NCI-H345 (cell line): Measurements from ENCODE around the gene KCNQ1.

ENCODE experiments used
- DNase-seq: peaks from one replicate; lab custom pipeline; 2025; lab: John Stamatoyannopoulos, UW

Gene KCNQ1

DNA sequence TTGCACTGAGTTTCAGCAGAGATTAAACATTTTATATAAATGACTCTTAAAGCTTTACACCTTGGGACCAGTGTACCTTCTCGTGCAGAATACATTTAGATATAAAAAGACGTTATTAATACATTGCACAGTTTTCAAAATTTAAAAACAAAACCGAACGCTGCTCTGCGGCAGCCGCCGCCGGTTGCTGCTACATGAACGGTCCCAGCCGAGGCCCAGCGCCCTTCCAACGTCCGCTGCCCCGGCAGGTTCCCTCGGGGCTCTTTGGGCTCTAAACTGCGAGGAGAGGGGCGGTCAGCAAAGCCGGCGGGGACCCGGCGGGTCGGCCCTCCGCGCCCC lies 438.8 kb downstream of the KCNQ1 start:
- no peak for DNase-seq

DNA sequence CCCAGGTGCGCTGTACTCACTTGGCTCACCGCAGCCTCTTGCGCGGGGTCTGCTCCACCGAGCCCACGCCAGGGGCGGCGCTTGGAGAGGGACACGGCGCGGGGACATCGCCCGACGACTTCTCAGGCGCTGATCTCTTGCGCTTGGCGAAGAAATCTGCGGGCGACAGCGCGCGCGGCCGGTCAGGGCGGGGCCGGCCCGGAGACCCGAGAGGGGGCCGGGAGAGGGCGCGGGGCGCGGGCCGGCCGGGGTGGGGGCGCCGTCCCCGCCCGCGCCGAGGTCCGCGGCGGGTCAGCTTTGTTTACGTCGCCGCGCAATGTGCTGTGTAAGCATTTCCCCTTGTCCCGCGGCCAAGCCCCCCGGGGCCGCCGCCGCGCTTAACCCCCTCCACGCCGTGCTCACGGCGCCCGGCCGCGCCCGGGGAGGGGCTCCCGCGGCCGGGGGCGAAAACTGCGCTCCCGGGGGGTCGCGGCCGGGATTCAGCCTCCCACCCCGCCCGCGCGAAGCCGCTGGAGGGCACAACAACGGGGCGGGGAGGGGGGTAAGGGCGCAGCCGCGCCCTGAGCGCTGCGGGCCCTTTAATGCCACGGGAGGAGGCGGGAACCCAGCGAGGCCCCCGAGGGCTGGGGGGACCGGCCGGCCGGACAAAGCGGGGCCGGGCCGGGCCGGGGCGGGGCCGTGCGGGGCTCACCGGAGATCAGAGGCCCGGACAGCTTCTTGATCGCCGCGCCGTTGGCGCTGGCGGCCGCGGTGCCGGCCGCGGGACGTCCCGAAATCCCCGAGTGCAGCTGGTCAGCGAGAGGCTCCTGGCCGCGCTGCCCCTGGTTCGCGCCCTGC lies 439.4 kb downstream of the KCNQ1 start:
- no peak for DNase-seq

GRCh38 chr11:2885017-2885677 lies 440.3 kb downstream of the KCNQ1 start:
- DNase-seq: peak; percentile 52

GRCh38 chr11:2885678-2886081 lies 440.9 kb downstream of the KCNQ1 start, which contains the start of gene CDKN1C:
Gene CDKN1C, minus strand, starts transcription at chr11:2885775. Its CDS starts 319 bp downstream, at chr11:2885456.
- peak; percentile 87 for DNase-seq

GRCh38 chr11:2886191-2886894 lies 441.5 kb downstream of the KCNQ1 start:
- DNase-seq: no peak

GRCh38 chr11:2886936-2887335 lies 442.1 kb downstream of the KCNQ1 start:
- no peak for DNase-seq

GRCh38 chr11:2887515-2888195 lies 442.8 kb downstream of the KCNQ1 start:
- DNase-seq: no peak

DNA sequence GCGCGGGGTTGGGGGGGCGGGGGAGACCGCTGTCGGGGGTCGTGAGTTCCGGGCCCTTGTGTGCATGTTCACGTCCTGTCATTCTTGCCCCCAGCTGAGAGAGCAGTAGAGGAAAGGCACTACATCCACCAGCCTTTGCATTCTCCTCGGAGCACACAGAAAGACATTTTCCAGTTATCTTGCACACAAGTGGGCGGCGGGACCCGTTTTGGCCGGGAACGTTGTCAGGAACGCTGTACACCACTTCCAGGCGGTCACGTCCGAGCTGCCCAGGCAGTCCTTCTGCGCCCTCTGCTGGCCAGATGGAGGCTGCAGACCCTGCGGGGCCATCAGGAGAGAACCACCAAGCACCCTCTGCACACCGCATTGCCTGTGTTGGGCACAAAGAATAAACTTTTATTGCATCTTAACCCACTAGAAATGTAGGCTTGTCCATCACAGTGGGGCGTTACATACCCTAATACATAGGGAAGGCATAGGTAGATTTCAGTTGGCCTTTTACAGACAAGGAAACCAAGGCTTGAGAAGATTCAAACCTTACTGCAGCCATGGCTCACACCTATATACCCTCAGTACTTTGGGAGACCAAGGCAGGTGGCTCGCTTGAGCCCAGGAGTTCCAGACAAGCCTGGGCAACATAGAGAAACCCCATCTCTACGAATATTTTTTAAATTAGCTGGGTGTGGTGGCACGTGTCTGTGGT lies 443.6 kb downstream of the KCNQ1 start:
- peak; percentile 85 for DNase-seq

GRCh38 chr11:2889362-2890273 lies 444.8 kb downstream of the KCNQ1 start:
- DNase-seq: peak; percentile 27

- peak; percentile 81 for DNase-seq
These were observed 445.9 kb downstream of the KCNQ1 start for GRCh38 chr11:2890466-2891294.

- DNase-seq: no peak
These were observed 446.8 kb downstream of the KCNQ1 start for GRCh38 chr11:2891326-2892214.

DNA sequence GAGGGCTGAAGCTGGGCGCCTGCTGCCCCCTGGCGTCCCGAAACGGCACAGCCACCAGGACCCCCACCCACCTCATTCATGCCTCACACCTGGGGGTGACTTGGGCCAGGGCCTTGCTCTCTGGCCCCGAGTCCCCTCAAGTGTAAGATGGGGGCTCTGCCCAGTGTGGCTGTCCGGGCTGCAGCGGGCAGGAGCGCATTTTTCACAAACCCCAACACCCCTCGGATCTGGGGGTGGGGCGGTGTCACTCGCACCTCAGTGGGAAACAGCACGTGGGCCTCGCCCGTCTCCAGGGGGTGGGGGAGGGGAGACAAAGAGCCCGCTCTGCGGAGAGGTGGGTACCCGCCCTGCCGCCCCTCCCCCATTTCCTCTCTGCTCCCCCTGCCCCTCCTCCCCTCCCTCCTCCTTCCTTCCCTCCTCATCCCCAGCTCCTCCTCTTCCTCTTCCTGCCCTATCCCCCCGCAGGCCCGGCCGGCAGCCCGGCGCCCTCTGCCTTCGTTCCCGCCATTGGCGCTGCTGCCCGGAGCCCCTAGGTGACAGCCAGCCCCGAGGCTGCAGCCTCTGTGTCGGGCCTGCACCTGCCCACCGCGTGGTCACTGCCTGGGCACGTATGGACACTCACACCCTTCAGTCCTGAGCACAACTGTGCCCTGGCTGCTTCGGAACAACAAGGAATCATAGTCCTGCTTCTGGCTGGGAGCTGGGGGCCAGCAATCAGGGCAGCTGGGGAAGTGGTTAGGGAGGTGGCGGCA lies 447.6 kb downstream of the KCNQ1 start:
- DNase-seq: peak; percentile 64

DNA sequence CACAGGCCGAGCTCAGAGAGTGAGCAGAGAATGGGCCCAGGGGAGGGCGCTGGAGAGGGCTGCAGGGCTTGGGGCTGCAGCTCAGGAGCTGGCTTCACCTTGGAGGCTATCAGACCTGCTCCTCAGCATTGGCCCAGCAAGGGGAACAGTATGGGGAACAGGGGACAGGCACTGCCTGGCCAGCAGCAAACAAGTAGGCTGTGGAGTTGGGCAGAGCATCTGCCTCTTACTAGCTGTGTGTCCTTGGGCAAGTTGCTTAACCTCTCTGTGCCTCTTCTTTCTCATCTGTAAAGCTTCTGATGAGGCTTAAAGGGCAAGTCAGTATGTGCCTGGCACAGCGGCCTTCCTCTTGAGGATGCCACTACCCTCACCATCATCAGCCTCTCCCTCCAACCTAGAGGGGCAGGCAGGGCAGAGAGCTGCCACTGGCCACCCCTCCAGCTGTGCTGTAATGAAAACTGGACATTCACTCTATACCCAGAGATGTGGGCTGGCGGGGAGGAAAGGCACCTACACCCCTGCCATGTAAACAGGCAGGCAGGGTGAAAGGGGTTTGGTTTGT lies 448.2 kb downstream of the KCNQ1 start:
- DNase-seq: no peak

DNA sequence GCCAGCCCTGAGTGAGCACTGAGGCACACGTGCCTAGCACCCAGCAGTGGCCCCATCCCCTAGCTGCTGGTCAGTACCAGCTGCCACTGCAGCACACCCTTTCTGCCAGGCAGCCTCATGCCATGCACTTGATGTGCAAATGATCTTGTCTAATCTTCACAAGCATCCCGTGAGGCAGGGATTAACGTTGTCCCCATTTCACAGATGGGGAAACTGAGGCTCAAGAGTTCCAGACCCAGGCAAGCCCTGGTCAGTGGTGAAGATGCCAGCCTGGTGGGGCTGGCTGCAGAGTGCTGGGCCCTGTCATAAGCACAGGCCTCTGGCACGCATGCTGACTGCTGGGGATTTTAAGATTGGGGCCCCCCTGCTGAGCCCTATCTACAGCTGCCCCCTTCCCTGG lies 449.1 kb downstream of the KCNQ1 start:
- no peak for DNase-seq

- DNase-seq: no peak
These were observed 451.2 kb downstream of the KCNQ1 start for GRCh38 chr11:2896047-2896446.

GRCh38 chr11:2897048-2897447 lies 452.2 kb downstream of the KCNQ1 start:
- no peak for DNase-seq

DNA sequence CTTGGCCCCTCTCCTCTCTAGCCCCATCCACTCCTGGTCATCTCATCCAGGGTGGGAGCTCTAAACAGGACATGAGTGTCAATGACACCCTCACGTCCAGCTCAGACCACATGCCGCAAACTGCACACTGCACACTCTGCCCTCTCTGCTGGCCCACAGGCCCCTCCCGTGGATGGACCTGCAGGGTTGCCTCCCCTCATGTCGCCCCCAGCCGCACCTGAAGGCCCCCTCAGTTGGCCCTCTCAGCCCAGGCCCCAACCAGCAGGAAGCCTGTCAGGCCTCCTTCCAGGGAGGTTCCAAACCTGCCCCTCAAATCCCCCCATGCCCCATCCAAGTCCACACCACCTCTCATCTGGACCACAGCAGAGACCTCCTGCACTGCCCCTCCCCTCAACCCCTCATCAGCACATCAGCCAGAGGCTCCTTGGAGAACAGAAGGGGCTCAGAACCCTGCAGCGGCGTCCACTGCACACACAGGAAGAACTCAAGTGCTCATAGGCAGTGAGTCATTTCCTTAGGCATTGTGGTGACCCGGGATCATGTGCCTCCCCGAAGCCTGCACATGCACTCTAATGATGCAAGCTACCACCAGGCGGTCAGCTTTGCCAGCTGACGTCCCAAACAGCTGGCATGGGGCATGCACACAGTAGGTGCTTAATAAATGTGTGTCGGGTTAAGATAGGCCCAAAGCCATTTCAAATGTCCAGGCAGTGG lies 453.7 kb downstream of the KCNQ1 start:
- no peak for DNase-seq
